Omental fat pad (tissue), 4 donors: ENCODE results near the gene CHST10. TPM values are rescaled to one million over a fixed set of nuclear protein-coding genes. Genes with fewer than 3 reads are reported as not detected.

Experiments
- small RNA-seq: library from RNA; depleted of rRNA; stranded (forward); fragments of <200 nt; gene quantifications from one replicate; pipeline ENCODE3, GENCODE V24; 2016
- total RNA-seq, 4 donors: library from RNA; depleted of rRNA; stranded (reverse); fragments of >200 nt; gene quantifications; one replicate each; pipeline ENCODE4 v1.1.0, GENCODE V29; 2016

The CHST10 gene
- total RNA-seq, 4 donors from 2014 or later = 6.9 to 13.2 (median 9.5) TPM

Small RNA genes within 50 kb of the gene (small RNA-seq; reads per million reads assigned to genes)
- not detected for gene AC012493.2
- gene AC012493.3 = not detected

Other genes starting within 250 kb of the CHST10 start
- 10 to 100 TPM in 2 of 4 donors, 1 to 10 TPM in 2; 2.5 to 32.8 (median 9.8) TPM for gene LONRF2, start 95.2 kb downstream of the CHST10 start, total RNA-seq
- gene NMS, start 52.8 kb upstream of the CHST10 start, total RNA-seq = not detected
- 10 to 100 TPM; 11.3 to 17.4 (median 14.0) TPM for gene PDCL3, start 145.3 kb upstream of the CHST10 start, total RNA-seq